B cell (primary cell): Measurements from ENCODE around the gene BLVRB.

ENCODE experiments used
- CTCF ChIP-seq: fragments of 200-600 bp; IDR thresholded peaks from one replicate; pipeline ENCODE4 v1.8.0; 2022; ENCODE audit warnings: antibody characterized with exemption, mild to moderate bottlenecking
- EZH2 ChIP-seq: IDR thresholded peaks from 2 replicates; pipeline ENCODE4 v1.6.1; 2012; ENCODE audit warnings: borderline replicate concordance, low read depth, mild to moderate bottlenecking, moderate library complexity, low read length; ENCODE audit not compliant: insufficient read depth, poor library complexity, severe bottlenecking

- TF ChIP-seq CTCF (no peak), EZH2 (no peak)
Observed at GRCh38 chr19:40466985-40467734, 1.6 kb upstream of the BLVRB start, which contains the start of gene SPTBN4.
